ENCODE results near the gene OR7A17. TPM values are rescaled to one million over a fixed set of nuclear protein-coding genes. Genes with fewer than 3 reads are reported as not detected.

The OR7A17 gene
- total RNA-seq, 4 donors from 2014 or later = not detected

- no peak for DNase-seq
- Histone ChIP-seq H3K36me3 (no peaks in the 10 kb centered on the region), H3K4me3 (no peak overlapping the region), H3K9me3 (no peaks in the 10 kb centered on the region), H3K27me3 (no peaks in the 10 kb centered on the region), H3K27ac (no peak overlapping the region), H3K4me1 (no peaks in the 10 kb centered on the region)
- no peak for TF ChIP-seq POLR2A (IDR thresholded peaks at IDR 0.05)
- TF ChIP-seq, protein P1, sequence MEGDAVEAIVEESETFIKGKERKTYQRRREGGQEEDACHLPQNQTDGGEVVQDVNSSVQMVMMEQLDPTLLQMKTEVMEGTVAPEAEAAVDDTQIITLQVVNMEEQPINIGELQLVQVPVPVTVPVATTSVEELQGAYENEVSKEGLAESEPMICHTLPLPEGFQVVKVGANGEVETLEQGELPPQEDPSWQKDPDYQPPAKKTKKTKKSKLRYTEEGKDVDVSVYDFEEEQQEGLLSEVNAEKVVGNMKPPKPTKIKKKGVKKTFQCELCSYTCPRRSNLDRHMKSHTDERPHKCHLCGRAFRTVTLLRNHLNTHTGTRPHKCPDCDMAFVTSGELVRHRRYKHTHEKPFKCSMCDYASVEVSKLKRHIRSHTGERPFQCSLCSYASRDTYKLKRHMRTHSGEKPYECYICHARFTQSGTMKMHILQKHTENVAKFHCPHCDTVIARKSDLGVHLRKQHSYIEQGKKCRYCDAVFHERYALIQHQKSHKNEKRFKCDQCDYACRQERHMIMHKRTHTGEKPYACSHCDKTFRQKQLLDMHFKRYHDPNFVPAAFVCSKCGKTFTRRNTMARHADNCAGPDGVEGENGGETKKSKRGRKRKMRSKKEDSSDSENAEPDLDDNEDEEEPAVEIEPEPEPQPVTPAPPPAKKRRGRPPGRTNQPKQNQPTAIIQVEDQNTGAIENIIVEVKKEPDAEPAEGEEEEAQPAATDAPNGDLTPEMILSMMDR (IDR thresholded peaks at IDR 0.05) = no peak
Measured at GRCh38 chr19:14843578-14843977, 42.4 kb downstream of the OR7A17 start.

DNA sequence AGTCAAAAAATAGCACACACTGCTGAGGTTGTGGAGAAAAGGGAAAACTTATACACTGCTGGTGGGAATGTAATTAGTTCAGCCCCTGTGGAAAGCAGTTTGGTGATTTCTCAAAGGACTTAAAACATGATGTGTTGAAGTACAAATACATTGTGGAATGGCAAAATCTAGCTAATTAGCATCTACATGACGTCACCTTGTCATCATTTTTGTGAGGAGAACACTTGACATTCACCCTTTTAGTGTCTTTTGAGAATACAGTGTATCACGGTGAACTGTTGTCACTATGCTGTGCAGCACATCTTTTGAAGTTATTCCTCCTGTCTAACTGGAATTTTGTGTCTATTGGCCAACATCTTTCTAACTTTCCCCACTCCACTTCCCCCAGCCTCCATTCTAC lies 42.8 kb downstream of the OR7A17 start:
- Histone ChIP-seq H3K27ac (no peak overlapping the region), H3K27me3 (no peaks in the 10 kb centered on the region), H3K36me3 (no peaks in the 10 kb centered on the region), H3K4me3 (no peak overlapping the region), H3K4me1 (no peaks in the 10 kb centered on the region), H3K9me3 (no peaks in the 10 kb centered on the region)
- no peak for DNase-seq
- TF ChIP-seq, protein P1 (IDR thresholded peaks at IDR 0.05) = no peak
- no peak for TF ChIP-seq POLR2A (IDR thresholded peaks at IDR 0.05)

- no peak for DNase-seq
- Histone ChIP-seq H3K27me3 (no peaks in the 10 kb centered on the region), H3K4me3 (no peak overlapping the region), H3K27ac (no peak overlapping the region), H3K4me1 (no peaks in the 10 kb centered on the region), H3K36me3 (no peaks in the 10 kb centered on the region), H3K9me3 (no peaks in the 10 kb centered on the region)
- TF ChIP-seq, protein P1 (IDR thresholded peaks at IDR 0.05) = no peak
- no peak for TF ChIP-seq POLR2A (IDR thresholded peaks at IDR 0.05)
Measured at GRCh38 chr19:14840206-14840605, 45.7 kb downstream of the OR7A17 start.

GRCh38 chr19:14837391-14837790 lies 48.5 kb downstream of the OR7A17 start:
- no peaks in the 10 kb centered on the region for H3K27me3 ChIP-seq
- H3K36me3 ChIP-seq = no peaks in the 10 kb centered on the region
- no peaks in the 10 kb centered on the region for H3K9me3 ChIP-seq
- TF ChIP-seq, protein P1 (IDR thresholded peaks at IDR 0.05) = no peak
- no peak for TF ChIP-seq POLR2A (IDR thresholded peaks at IDR 0.05)
- no peak overlapping the region for H3K4me3 ChIP-seq
- H3K4me1 ChIP-seq = no peaks in the 10 kb centered on the region
- H3K27ac ChIP-seq = no peak overlapping the region
- DNase-seq = no peak

GRCh38 chr19:14835011-14835410 lies 50.9 kb downstream of the OR7A17 start, which contains the start of the genes OR7A5 and OR7C1:
TSS of gene OR7A5 (minus strand) at chr19:14835185. CDS start at chr19:14828241, 6,944 bp downstream.
TSS of gene OR7C1 (minus strand) at chr19:14835185. CDS start at chr19:14800136, 35,049 bp downstream.
- TF ChIP-seq, protein P1 (IDR thresholded peaks at IDR 0.05) = no peak
- TF ChIP-seq POLR2A (IDR thresholded peaks at IDR 0.05) = no peak
- Histone ChIP-seq H3K4me3 (no peak within 1 kb of the TSS), H3K27ac (no peak within 1 kb of the TSS), H3K4me1 (no peaks in the 10 kb centered on the region), H3K27me3 (no peaks in the 10 kb centered on the region), H3K9me3 (no peaks in the 10 kb centered on the region), H3K36me3 (no peaks in the 10 kb centered on the region)
- no peak for DNase-seq

DNA sequence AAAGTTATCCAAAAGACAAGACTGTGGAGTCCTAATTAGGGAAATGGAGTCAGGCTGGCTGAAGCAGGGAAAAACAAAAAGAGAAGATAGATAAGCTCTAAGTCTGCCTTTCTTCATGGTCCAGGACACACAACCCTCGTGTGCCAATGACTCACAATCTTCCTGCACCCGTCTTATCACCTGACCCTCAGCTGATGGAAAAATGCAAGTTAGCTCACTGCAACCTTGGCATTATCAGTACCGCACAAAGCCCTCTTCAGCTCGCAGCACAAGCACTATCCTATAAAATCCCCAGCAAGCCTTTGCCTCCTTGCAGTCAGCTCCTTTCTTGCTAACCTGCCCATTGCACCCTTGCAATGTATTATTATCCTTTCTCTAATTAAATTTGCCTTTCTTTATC lies 55.2 kb downstream of the OR7A17 start:
- H3K4me3 ChIP-seq = no peak overlapping the region
- H3K9me3 ChIP-seq = no peaks in the 10 kb centered on the region
- no peak for DNase-seq
- H3K27ac ChIP-seq = no peak overlapping the region
- TF ChIP-seq, protein P1 (IDR thresholded peaks at IDR 0.05) = no peak
- TF ChIP-seq POLR2A (IDR thresholded peaks at IDR 0.05) = no peak
- H3K4me1 ChIP-seq = no peaks in the 10 kb centered on the region
- no peaks in the 10 kb centered on the region for H3K27me3 ChIP-seq
- no peaks in the 10 kb centered on the region for H3K36me3 ChIP-seq
